Daoy (cell line): ENCODE data around the gene PIH1D1. TPM values are rescaled to one million over a fixed set of nuclear protein-coding genes. Genes with fewer than 3 reads are reported as not detected.

Experiments used
- DNase-seq: peaks from one replicate; pipeline ENCODE4 v3.0.0-alpha.2; 2015; ENCODE audit warnings: low read depth
- total RNA-seq: library from RNA; depleted of rRNA; stranded (reverse); fragments of >200 nt; shearing (Covaris generic); gene quantifications from 2 replicates; pipeline ENCODE4 v1.2.3, GENCODE V29; 2014

The PIH1D1 gene
- total RNA-seq, 1 experiment from 2014 or later = 146 TPM

DNA sequence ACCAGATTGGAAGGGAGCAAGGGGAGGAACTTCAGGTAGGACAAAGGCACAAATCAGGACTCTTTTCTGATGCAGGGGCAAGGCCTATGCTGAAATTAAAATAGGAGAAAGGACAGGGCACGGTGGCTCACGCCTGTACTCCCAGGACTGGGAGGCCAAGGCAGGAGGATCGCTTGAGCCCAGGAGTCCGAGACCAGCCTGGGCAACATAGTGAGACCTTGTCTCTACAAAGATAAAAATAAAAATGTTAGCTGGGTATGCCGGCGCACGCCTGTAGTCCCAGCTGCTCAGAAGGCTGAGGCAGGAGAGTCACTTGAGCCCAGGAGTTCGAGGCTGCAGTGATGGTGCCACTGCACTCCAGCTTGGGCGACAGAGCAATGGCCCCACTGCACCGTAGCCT lies 15.9 kb downstream of the PIH1D1 start:
- no peak for DNase-seq

- DNase-seq = no peak
Measured at GRCh38 chr19:49434907-49435583, 16.6 kb downstream of the PIH1D1 start.

DNA sequence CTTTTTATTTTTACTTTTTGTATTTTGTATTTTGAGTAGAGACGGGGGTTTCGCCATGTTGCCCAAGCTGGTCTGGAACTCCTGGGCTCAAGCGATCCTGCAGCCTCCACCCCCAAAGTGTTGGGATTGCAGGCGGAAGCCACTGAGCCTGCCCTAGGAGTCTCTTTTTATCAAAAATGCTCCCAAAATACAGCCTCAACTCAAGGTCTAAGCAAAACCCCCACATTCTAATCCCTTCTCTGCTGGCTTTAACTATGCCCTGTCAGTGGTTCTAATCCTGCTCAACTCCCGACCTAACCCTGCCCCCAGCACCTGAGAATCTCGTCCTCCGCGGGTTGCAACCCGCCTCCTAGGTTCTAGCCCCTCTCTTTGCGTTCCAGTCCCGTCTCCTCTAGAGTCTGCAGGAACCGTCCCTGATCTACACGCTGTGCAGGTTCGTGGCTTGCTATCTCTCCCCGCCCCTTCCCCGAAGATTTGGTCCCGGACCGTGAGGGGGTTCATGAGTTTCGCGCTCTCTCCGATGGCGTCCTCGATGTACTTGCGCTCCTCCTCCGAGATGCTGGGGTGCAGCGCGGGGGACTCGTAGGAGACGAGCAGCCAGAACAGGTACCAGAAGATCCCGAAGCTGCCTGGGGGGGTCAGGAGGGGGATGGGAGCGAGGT lies 18.2 kb downstream of the PIH1D1 start:
- no peak for DNase-seq

DNA sequence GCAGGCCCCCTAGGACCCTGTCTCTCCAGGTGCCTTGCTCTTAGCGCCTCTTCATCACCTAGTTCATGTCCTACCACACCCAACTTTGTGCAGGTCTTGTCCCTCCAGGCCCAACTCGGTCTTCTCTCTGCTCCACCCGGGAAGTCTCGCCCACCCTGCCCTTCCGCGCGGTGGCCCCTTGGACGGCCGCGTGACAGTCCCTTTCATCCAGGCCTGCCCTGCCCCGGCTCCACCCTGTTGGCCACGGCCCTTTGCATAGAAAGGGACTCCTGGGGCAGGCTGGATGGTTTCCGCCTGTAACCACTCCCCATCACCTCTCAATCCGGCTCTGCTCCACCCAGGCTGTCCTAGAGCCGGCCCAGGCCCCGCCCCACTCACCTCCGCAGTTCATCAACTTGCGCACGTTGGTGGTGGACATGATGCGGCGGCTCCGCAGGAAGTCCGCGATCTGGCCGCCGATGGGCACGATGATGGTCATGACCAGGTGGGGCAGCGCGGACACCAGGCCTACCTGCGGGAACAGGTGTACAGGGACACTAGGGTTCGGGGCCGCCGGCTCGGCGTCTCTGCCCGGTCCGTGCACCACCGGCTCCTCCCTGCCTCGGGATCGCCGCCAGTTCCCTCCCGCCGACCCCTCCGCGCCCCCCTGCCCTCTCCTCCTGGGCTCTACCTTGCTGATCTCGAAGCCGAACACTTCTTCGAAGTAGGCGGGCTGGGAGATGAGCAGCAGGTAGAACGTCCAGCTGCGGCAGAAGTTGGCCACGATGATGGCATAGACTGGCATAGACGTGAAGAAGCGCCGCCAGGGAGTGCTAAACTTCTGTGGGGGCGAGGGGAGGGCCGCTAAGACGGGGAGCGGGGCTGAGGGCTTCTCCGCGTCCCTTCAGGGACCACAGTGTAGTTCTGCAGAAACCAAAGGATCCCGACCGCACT lies 19.2 kb downstream of the PIH1D1 start:
- no peak for DNase-seq

- DNase-seq = no peak
Measured at GRCh38 chr19:49431330-49431749, 20.3 kb downstream of the PIH1D1 start.

GRCh38 chr19:49430678-49431329 lies 20.8 kb downstream of the PIH1D1 start:
- DNase-seq = peak; percentile 54

GRCh38 chr19:49430172-49430677 lies 21.4 kb downstream of the PIH1D1 start:
- DNase-seq = no peak

GRCh38 chr19:49428547-49429451 lies 22.8 kb downstream of the PIH1D1 start:
- DNase-seq = no peak

GRCh38 chr19:49427855-49428546 lies 23.6 kb downstream of the PIH1D1 start:
- peak; percentile 58 for DNase-seq

DNA sequence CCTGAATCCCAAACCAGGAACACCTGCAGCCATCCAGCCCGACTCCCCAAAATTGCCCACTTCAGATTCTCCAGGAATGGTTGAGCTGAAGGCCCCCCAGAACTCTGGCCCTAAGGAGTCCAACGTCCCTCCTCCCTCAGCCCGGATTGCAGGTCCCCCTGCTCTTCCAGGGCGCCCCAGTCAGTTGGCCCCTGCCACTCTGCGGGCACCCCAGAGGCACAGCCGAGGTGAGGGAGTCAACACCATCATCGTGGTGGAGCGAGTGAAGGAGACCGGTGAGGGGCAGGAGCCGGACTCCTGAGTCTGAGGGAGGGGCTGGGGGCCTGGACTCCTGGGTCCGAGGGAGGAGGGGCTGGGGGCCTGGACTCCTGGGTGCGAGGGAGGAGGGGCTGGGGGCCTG lies 24.3 kb downstream of the PIH1D1 start:
- DNase-seq = no peak

- peak; percentile 50 for DNase-seq
Measured at GRCh38 chr19:49425922-49426592, 25.6 kb downstream of the PIH1D1 start.

- no peak for DNase-seq
Measured at GRCh38 chr19:49425178-49425577, 26.4 kb downstream of the PIH1D1 start, which contains the start of gene GFY. TSS of gene GFY (plus strand) at chr19:49425388. CDS start at chr19:49426431, 1,043 bp downstream.

DNA sequence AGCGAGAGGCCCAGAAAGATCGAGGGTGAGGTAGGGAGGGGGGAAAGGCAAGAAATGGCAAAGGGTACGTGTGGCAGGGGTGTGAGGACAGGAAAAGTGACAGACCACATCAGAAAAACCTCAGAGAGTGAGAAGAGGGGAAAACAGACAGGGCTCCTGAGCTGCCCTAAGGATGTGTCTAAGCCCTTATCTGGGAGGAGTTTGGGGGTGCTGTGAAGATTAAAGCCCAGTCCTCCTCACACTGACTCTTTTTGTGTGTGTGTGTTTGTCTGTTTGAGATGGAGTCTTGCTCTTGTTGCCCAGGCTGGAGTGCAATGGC lies 27.7 kb downstream of the PIH1D1 start:
- DNase-seq = no peak

GRCh38 chr19:49423071-49423984 lies 28.3 kb downstream of the PIH1D1 start, which contains the start of gene PTH2:
TSS of gene PTH2 (minus strand) at chr19:49423441. CDS start at chr19:49423339, 102 bp downstream.
- DNase-seq = no peak

DNA sequence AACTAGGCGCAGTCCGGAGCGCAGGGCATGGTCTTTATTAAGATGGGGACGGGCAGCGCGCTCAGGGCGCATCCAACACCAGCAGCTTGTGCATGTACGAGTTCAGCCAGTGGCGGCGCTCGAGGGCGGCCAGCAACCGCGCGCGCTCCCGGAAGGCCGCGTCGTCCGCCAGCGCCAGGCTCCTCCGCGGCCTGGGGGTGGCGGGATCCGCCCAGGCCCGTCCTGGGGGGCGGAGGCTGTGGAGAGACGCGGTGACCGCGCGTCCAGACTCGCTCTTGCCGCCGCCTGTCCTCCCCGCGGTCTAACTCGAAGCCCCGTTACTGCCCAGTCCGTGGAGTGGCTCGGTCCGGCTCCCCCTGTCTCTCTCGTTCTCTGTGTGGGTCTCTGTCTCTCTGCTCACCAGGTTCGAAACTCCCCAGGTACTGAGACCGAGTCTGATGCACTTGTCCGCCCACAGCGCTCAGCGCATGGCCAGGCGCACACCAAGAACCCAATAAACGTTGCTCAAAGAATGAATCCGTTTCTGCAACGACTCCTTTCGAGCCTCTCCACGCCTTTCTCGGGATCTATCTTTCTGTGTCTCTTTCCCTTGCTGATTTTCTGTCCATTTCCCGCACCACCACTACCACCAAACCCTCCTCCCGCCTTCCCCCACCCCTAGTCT lies 29.1 kb downstream of the PIH1D1 start:
- peak; percentile 88 for DNase-seq

DNA sequence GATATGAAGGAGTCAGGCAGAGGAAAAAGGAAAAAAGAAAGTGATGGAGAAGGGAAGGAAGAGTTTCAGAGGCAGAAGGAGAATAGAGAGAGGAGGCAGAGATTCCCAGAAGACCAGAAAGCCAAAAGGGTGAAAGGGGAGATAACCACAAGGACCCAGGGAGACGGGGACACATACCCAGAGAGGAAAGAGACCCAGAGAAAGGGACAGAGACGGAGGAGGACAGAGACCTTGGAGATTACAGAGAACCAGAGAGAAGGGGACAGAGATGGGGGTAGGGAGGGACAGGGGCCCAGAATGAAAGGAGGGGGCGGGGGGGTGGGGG lies 29.8 kb downstream of the PIH1D1 start:
- no peak for DNase-seq

- peak; percentile 91 for DNase-seq
Measured at GRCh38 chr19:49421039-49421877, 30.4 kb downstream of the PIH1D1 start.
